Neural crest cell (in vitro differentiated cells): Measurements from ENCODE around the gene GRIN1. TPM values are rescaled to one million over a fixed set of nuclear protein-coding genes. Genes with fewer than 3 reads are reported as not detected.

ENCODE experiments used
- DNase-seq: peaks from one replicate; pipeline ENCODE4 v3.0.0; 2021; ENCODE audit warnings: low read depth, mixed read lengths, low spot score
- H3K27ac Mint-ChIP-seq: one replicate; pipeline ENCODE4 v1.8.0; 2021; ENCODE audit warnings: mild to moderate bottlenecking, mixed read lengths; ENCODE audit not compliant: unreplicated experiment
- H3K27me3 Mint-ChIP-seq: 2 replicates; pipeline ENCODE4 v1.8.0; 2021; ENCODE audit warnings: low read depth, mild to moderate bottlenecking, mixed read lengths
- H3K36me3 Mint-ChIP-seq: 2 replicates; pipeline ENCODE4 v1.8.0; 2021; ENCODE audit warnings: low read depth, mild to moderate bottlenecking, mixed read lengths
- H3K4me1 Mint-ChIP-seq: 2 replicates; pipeline ENCODE4 v1.8.0; 2021; ENCODE audit warnings: mixed read lengths
- H3K4me3 Mint-ChIP-seq: one replicate; pipeline ENCODE4 v1.8.0; 2021; ENCODE audit warnings: mild to moderate bottlenecking, mixed read lengths
- H3K9me3 Mint-ChIP-seq: 2 replicates; pipeline ENCODE4 v1.8.0; 2021; ENCODE audit warnings: mixed read lengths
- CTCF ChIP-seq: fragments of 200-600 bp; sonication (generic); conservative IDR thresholded peaks from 2 replicates; pipeline ENCODE4 v1.5.0; 2021; ENCODE audit warnings: antibody characterized with exemption, mild to moderate bottlenecking
- total RNA-seq: library from RNA; stranded (reverse); gene quantifications from 2 replicates; pipeline ENCODE4 v1.2.1, GENCODE V29; 2021

GRIN1 gene
- total RNA-seq, 1 donor from 2014 or later: 0.44 TPM

DNA sequence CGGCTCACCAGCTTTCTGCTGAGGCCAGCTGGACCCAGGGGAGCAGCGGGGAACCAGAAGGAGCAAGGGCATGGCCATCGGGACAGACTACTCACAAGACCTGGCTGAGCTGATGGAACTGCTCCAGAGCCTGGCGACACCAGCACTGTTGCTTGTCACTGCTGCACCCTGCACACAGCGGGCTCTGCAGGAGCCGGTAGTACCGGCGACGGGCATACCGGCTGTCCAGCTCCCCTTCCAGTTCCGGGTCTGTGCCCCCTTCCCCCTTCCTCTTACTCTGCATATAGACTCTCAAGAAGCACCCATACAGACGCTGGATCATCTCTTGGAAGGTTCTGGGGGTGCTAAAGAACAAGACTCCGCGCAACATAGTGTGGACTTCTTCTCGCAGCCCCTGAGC lies 48.4 kb downstream of the GRIN1 start:
- peak overlapping the region; percentile 90 for H3K4me3 Mint-ChIP-seq
- no peak for TF ChIP-seq CTCF
- no peaks in the 10 kb centered on the region for H3K9me3 Mint-ChIP-seq
- H3K36me3 Mint-ChIP-seq: no peaks in the 10 kb centered on the region
- peaks cover 21% of the 10 kb centered on the region for H3K4me1 Mint-ChIP-seq
- DNase-seq: no peak
- no peak overlapping the region for H3K27ac Mint-ChIP-seq
- no peaks in the 10 kb centered on the region for H3K27me3 Mint-ChIP-seq

GRCh38 chr9:137188086-137188489 lies 49.1 kb downstream of the GRIN1 start:
- no peaks in the 10 kb centered on the region for H3K9me3 Mint-ChIP-seq
- no peaks in the 10 kb centered on the region for H3K27me3 Mint-ChIP-seq
- peak overlapping the region; percentile 90 for H3K4me3 Mint-ChIP-seq
- H3K27ac Mint-ChIP-seq: peak overlapping the region; percentile 81
- H3K4me1 Mint-ChIP-seq: peaks cover 21% of the 10 kb centered on the region
- no peak for TF ChIP-seq CTCF
- no peaks in the 10 kb centered on the region for H3K36me3 Mint-ChIP-seq
- no peak for DNase-seq

DNA sequence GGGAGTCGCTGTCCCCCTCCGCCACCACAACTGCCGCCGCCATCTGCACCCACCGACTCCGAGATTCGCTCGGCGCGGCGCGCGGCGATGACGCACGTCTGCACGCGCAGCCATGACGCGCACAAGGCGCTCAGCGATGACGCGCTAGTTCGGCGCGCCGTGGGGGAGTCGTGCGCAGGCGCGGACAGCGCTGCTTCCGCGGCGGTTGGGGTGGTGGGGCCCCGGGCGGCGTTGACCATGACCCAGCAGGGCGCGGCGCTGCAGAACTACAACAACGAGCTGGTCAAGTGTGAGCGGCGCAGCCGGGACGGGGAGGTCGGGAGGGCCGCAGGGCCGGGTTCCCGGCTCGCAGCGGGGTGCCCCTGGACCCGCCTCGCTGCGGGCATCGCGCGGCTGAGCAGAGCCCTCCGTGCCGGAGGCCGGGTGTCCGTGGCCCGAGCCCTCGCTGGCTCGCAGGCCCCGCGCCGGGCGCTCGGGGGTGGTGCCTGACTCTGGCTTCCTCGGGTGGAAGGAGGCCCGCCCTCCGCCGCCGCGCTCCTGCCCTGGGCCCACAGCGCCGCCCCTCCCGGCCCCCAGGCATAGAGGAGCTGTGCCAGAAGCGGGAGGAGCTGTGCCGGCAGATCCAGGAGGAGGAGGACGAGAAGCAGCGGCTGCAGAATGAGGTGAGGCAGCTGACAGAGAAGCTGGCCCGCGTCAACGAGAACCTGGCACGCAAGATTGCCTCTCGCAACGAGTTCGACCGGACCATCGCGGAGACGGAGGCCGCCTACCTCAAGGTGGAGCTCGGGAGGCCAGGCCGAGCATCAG lies 49.7 kb downstream of the GRIN1 start, which contains the start of the genes ANAPC2 and SSNA1:
Gene ANAPC2, minus strand, starts transcription at position 71 of the 807 bp plus-strand sequence. Its CDS starts 28 bp downstream, at position 43.
Gene SSNA1, plus strand, starts transcription at position 187 of the 807 bp plus-strand sequence. Its CDS starts 51 bp downstream, at position 238.
- TF ChIP-seq CTCF: peak; percentile 57
- Mint-ChIP-seq H3K27me3 (no peaks in the 10 kb centered on the region), H3K4me3 (peak within 1 kb of the TSS; percentile 96), H3K4me1 (peaks cover 21% of the 10 kb centered on the region), H3K27ac (peak within 1 kb of the TSS; percentile 98), H3K36me3 (no peaks in the 10 kb centered on the region), H3K9me3 (no peaks in the 10 kb centered on the region)
- peak; percentile 94 for DNase-seq

- Mint-ChIP-seq H3K27me3 (no peaks in the 10 kb centered on the region), H3K27ac (peak overlapping the region; percentile 98), H3K9me3 (no peaks in the 10 kb centered on the region), H3K4me1 (peaks cover 21% of the 10 kb centered on the region), H3K36me3 (no peaks in the 10 kb centered on the region), H3K4me3 (peak overlapping the region; percentile 96)
- TF ChIP-seq CTCF: no peak
- DNase-seq: no peak
These were observed 50.6 kb downstream of the GRIN1 start for GRCh38 chr9:137189297-137190295.

- Mint-ChIP-seq H3K36me3 (no peaks in the 10 kb centered on the region), H3K4me3 (peak overlapping the region; percentile 96), H3K9me3 (no peaks in the 10 kb centered on the region), H3K27ac (peak overlapping the region; percentile 62), H3K4me1 (peaks cover 21% of the 10 kb centered on the region), H3K27me3 (no peaks in the 10 kb centered on the region)
- no peak for DNase-seq
- TF ChIP-seq CTCF: no peak
These were observed 51.4 kb downstream of the GRIN1 start for GRCh38 chr9:137190315-137190856.
